Endothelial cell (in vitro differentiated cells): ENCODE data around the gene RFX8. TPM values are rescaled to one million over a fixed set of nuclear protein-coding genes. Genes with fewer than 3 reads are reported as not detected.
A peak's percentile ranks its signal among the peaks of the same experiment; 100 is the strongest.

Source experiments
- DNase-seq: peaks from one replicate; pipeline ENCODE4 v3.0.0; 2021; ENCODE audit warnings: low spot score
- H3K27ac Mint-ChIP-seq: one replicate; pipeline ENCODE4 v1.8.0; 2021; ENCODE audit warnings: mixed read lengths, inconsistent platforms; ENCODE audit not compliant: unreplicated experiment
- H3K27me3 Mint-ChIP-seq: one replicate; pipeline ENCODE4 v1.8.0; 2021; ENCODE audit warnings: mild to moderate bottlenecking, moderate library complexity, mixed read lengths, inconsistent platforms; ENCODE audit not compliant: unreplicated experiment
- H3K36me3 Mint-ChIP-seq: one replicate; pipeline ENCODE4 v1.8.0; 2021; ENCODE audit warnings: mild to moderate bottlenecking, low read depth, mixed read lengths, inconsistent platforms; ENCODE audit not compliant: unreplicated experiment
- H3K4me1 Mint-ChIP-seq: one replicate; pipeline ENCODE4 v1.8.0; 2021; ENCODE audit warnings: mild to moderate bottlenecking, mixed read lengths, inconsistent platforms; ENCODE audit not compliant: unreplicated experiment
- H3K4me3 Mint-ChIP-seq: one replicate; pipeline ENCODE4 v1.8.0; 2021; ENCODE audit warnings: mild to moderate bottlenecking, mixed read lengths, inconsistent platforms; ENCODE audit not compliant: unreplicated experiment
- H3K9me3 Mint-ChIP-seq: one replicate; pipeline ENCODE4 v1.8.0; 2021; ENCODE audit warnings: mixed read lengths, inconsistent platforms; ENCODE audit not compliant: unreplicated experiment
- CTCF ChIP-seq: fragments of 200-600 bp; sonication (generic); IDR thresholded peaks from one replicate; pipeline ENCODE4 v1.5.0; 2021; ENCODE audit warnings: antibody characterized with exemption; ENCODE audit not compliant: unreplicated experiment
- total RNA-seq: library from RNA; stranded (reverse); fragmentation: NEBNext Ultra II Directional; extraction: Animal tissue kit (Norgen Biotek cat#: 25700); gene quantifications from one replicate; pipeline ENCODE4 v1.2.1, GENCODE V29; 2021; ENCODE audit not compliant: unreplicated experiment

RFX8 gene
- total RNA-seq, 1 donor from 2014 or later = 5.0 TPM

DNA sequence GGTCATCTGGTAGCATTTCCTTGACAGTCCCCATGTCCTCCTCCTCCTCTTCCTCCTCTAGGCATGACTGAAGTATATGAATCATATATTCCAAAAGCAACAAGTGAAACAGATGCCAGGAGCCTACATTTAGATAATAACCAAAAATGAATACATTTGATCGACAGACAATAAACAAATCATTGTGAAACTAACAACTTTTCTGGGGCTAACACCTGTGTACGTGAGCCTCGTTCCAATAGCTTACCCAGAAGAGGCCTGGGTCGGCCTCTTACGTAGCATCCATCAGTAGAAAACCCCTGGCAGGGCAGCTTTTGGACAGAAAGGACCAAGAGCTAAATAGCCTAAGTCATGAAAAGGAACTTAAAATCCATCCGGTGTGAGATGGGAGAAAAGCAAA is 72.3 kb downstream of the RFX8 start:
- peaks cover 14% of the 10 kb centered on the region for H3K4me1 Mint-ChIP-seq
- no peaks in the 10 kb centered on the region for H3K9me3 Mint-ChIP-seq
- H3K36me3 Mint-ChIP-seq = no peaks in the 10 kb centered on the region
- H3K27me3 Mint-ChIP-seq = peaks cover 3% of the 10 kb centered on the region
- no peak overlapping the region for H3K4me3 Mint-ChIP-seq
- DNase-seq = no peak
- H3K27ac Mint-ChIP-seq = no peak overlapping the region
- no peak for TF ChIP-seq CTCF

DNA sequence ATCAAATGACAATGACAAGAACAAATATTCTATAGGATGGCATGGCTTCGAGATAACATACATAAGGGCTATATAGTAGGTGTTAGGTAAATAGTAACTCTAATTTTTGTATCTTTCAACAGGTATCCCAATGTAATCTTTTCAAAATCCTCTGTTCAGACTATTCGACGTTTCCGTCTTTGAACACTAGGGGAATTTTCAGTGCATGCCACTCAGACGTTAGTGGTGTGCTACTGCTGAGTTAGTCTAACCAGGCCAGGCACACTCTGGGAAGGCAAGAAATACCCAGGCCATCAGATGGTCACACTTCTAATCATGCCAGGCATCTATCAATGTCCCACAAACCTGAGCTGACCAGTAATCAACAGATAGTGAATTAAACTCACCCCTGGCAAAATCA is 73.0 kb downstream of the RFX8 start:
- peak; percentile 60 for TF ChIP-seq CTCF
- peaks cover 5% of the 10 kb centered on the region for H3K27me3 Mint-ChIP-seq
- peaks cover 14% of the 10 kb centered on the region for H3K4me1 Mint-ChIP-seq
- DNase-seq = no peak
- H3K4me3 Mint-ChIP-seq = no peak overlapping the region
- H3K9me3 Mint-ChIP-seq = no peaks in the 10 kb centered on the region
- H3K27ac Mint-ChIP-seq = no peak overlapping the region
- no peaks in the 10 kb centered on the region for H3K36me3 Mint-ChIP-seq

DNA sequence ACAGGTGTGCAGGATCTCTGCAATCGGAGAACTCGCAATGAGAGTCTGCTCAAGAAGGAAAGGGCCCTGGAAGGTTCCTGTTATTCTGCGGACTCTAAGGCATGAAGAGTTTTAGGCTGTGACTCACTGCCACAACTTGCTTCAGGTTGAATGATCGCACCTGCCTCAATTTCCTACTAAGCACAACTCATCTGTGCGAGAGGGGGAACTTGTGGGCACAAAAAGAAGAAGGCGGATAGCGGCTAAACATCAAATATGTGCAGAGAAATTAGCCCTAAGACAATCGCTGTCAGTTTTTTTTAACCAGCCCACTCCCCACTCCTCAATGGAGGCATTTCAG is 73.6 kb downstream of the RFX8 start:
- DNase-seq = no peak
- Mint-ChIP-seq H3K27me3 (peaks cover 3% of the 10 kb centered on the region), H3K4me1 (peaks cover 14% of the 10 kb centered on the region), H3K9me3 (no peaks in the 10 kb centered on the region), H3K36me3 (no peaks in the 10 kb centered on the region), H3K4me3 (no peak overlapping the region), H3K27ac (no peak overlapping the region)
- no peak for TF ChIP-seq CTCF

GRCh38 chr2:101400506-101401325 is 74.2 kb downstream of the RFX8 start:
- Mint-ChIP-seq H3K4me1 (peaks cover 14% of the 10 kb centered on the region), H3K36me3 (no peaks in the 10 kb centered on the region), H3K9me3 (no peaks in the 10 kb centered on the region), H3K4me3 (no peak overlapping the region), H3K27ac (no peak overlapping the region), H3K27me3 (peaks cover 3% of the 10 kb centered on the region)
- DNase-seq = no peak
- no peak for TF ChIP-seq CTCF

DNA sequence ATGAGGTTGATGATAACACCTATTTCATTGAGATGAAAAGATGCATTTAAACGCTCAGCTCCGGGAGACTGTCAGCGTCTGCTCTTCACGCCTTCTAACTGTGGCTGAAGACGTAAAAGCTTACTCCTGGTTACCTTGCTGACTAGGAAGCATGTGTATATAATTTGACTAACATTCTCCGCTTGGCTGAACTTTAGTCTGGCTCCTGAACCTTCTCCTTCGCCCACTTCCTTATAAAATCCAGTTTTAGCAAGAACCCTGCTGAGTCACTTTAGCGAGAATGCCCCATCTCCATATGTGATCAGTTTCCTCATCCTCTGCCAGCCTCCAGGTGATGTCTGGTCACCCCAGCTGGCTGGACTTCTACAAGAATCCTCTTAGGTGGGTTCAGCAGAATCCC is 74.9 kb downstream of the RFX8 start:
- Mint-ChIP-seq H3K27ac (no peak overlapping the region), H3K27me3 (peaks cover 1% of the 10 kb centered on the region), H3K36me3 (no peaks in the 10 kb centered on the region), H3K4me1 (peaks cover 9% of the 10 kb centered on the region), H3K9me3 (no peaks in the 10 kb centered on the region), H3K4me3 (no peak overlapping the region)
- DNase-seq = no peak
- TF ChIP-seq CTCF = no peak
